HG03135 (cell line): Measurements from ENCODE around the gene SH3PXD2B.
A peak's percentile ranks its signal among the peaks of the same experiment; 100 is the strongest.
"Not testable (repeated sequence)": the region's sequence is repeated elsewhere in the genome, so short reads cannot be mapped to it uniquely, and the experiment has no call there.

Source experiments
- ATAC-seq: cut with Tn5 transposase; IDR thresholded peaks from one replicate; pipeline ENCODE4 v1.9.1; 2021; ENCODE audit warnings: mild to moderate bottlenecking, moderate library complexity; ENCODE audit not compliant: unreplicated experiment

SH3PXD2B gene

GRCh38 chr5:172486451-172486850 is 32.1 kb upstream of the SH3PXD2B start:
- no peak for ATAC-seq

DNA sequence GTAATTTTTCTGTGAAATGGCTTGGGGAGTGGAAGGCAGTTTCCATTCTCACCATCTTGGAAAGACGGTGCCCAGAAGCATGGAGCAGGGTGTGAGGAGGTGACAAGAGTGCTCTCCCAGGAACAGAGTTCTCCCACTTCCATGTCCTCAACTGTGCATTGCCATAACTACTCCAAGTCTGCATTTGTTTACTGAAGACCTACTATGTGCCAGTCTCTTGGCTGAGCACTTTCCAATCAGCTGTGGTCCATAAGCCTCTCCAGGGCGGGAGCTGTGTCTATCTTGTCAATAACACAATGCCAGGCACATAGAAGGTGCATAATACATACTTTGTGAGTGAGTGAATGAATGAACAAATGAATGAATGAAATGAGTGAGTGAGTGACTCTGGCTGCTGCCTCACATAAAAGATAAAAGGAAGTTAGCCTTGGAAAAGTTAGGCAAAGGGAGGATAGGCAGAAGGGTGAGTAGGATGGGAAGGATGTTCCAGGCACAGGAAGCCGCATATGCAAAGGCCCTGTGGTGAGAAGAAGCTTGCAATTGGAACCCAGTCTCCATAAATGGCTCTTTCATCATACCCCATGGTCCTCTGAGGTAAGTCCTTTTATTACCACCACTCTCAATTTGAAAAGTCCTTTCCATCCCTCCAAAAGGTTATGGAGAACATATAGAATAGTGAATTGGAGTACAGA is 31.3 kb upstream of the SH3PXD2B start:
- no peak for ATAC-seq

GRCh38 chr5:172484664-172485063 is 30.3 kb upstream of the SH3PXD2B start:
- no peak for ATAC-seq

GRCh38 chr5:172482156-172483020 is 28.1 kb upstream of the SH3PXD2B start:
- ATAC-seq = no peak

- ATAC-seq = no peak
These were observed 26.9 kb upstream of the SH3PXD2B start for GRCh38 chr5:172481011-172481800.

DNA sequence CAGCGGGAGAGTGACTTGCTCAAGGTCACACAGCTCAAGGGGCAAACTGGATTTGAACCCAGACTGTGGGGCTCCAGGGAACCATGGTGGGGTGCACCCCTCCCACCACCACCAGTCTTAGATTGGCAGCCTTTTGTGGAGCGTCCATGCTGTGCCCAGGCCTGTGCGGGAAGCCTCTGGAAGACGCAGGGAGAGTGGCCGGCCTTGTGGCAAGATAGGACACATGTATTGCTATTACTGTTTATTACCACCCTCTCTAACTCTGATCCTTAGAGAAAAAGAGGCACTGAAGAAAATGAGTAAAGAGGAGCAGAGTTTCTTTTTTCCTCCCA is 25.4 kb upstream of the SH3PXD2B start:
- no peak for ATAC-seq

- peak; percentile 63 for ATAC-seq
These were observed 24.9 kb upstream of the SH3PXD2B start for GRCh38 chr5:172479034-172479783.

DNA sequence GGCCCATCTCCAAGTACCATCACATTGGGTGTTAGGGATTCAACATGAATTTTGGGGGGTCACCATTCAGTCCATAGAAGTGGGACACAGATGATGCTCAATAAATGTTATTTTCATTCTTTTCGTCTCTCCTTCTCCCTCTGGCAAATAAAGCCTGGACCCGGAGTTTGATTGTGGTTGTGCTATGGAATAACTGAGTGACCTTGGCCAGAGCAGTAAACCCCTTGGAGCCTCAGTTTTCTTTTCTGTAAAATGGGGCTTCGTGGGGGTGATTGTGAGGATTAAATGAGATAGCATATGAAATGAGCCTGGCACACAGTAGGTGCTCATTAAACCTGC is 24.3 kb upstream of the SH3PXD2B start:
- not testable (repeated sequence) for ATAC-seq

DNA sequence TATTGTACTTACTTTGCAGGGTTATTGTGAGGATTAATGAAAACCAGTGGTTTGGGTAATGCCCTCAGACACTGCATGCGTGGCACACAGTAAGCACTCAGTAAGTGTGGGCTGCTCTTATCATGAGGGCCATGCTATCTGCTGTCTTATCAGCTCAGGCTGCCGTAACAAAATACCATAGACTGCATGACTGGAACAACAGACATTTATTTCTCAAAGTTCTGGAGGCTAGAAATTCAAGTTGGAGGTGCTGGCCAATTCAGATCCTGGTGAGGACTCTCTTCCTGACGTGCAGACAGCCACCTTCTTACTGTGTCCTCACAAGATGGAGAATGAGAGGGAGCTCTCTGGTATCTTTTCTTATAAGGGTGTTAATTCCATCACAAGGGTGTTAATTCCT is 23.9 kb upstream of the SH3PXD2B start:
- no peak for ATAC-seq

DNA sequence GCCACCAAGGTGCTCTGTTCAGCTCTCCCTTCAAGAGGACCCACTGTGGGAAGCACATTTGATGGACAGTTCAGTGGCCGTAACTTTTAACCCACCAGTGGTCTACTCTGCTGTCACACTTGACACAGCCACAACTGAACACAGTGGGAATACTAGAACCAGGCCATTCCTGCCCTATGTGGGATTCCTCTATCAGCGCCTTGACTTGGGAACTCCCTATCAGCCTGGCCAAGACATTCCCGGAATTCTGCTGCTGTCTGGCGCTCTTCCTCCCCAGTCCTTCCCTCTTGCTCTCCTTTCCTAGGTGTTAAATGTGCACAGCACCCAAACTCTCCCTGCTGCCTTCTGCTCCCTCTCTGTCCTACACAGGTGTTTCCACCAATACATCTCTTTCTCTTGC is 23.1 kb upstream of the SH3PXD2B start:
- ATAC-seq = no peak

DNA sequence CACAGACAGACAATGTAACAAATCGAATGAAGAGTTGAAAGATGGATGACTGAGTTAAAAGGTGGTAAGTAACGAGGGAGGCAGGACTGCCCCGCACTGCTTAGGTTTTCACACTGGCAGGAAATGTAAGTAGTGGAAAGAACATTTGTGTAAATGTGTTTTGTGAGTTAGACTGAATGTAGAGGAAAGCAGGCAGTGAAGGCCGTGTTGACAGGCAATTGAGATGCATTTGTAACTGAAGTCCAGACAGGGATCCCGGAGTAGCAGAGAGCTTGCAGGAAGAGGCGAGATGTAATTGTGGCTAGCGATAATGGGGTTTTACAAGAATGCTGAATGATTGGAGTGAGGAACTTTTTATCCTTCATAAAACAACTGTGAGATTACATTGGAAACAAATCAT is 20.0 kb upstream of the SH3PXD2B start:
- ATAC-seq = no peak

DNA sequence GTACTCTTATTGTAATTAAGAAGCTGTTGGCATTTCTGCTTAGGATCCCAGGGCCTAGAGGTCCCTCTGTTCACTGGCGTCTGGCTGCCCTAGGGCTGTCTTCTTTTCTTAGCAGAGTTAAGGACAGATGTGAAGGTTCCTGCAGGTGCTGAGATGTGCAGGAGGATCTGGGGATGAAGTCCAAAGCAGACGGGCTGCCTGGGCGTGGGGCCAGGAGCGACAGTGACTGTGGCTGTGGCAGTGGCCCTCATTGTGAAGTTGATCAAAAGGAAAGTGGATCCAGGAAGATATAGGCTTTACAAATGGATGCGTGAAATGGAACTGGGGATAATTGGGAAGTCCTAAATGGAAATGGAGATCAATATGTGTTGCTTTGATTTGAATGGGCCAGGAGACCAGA is 19.1 kb upstream of the SH3PXD2B start:
- no peak for ATAC-seq

DNA sequence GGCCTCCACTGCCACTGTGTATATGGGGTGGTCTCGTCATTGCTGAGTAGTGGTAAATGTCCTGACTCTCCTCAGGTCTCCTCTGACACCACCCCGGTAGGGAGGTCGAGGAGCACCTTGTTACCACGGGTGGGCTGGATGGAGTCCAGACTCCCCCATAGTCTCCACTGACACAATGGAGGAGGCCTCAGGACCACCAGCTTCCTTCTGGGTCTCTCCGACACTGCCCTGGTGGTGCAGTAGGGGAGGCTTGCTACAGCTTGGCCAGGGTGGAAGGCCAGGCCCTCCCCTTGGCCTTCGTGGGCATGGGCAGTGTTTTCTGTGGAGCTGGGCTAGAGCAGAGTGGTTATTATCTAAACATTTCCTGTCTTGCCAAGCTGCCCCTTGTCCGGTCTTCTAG is 15.4 kb upstream of the SH3PXD2B start:
- no peak for ATAC-seq

GRCh38 chr5:172466062-172466461 is 11.7 kb upstream of the SH3PXD2B start:
- ATAC-seq = no peak

- ATAC-seq = no peak
These were observed 8.7 kb upstream of the SH3PXD2B start for GRCh38 chr5:172463031-172463430.

- ATAC-seq = no peak
These were observed 5.4 kb upstream of the SH3PXD2B start for GRCh38 chr5:172459783-172460165.

GRCh38 chr5:172458976-172459782 is 4.9 kb upstream of the SH3PXD2B start:
- no peak for ATAC-seq

GRCh38 chr5:172456076-172456722 is 1.9 kb upstream of the SH3PXD2B start:
- ATAC-seq = no peak

- ATAC-seq = no peak
These were observed 1.3 kb upstream of the SH3PXD2B start for GRCh38 chr5:172455511-172456061.

- ATAC-seq = no peak
These were observed 709 bp upstream of the SH3PXD2B start for GRCh38 chr5:172455087-172455381.
